Activated naive CD4-positive, alpha-beta T cell treated with anti-CD3 and anti-CD28 coated beads, Interleukin-2, amount 10 ng/mL, durations not matched to agents 7 days and 5 days (primary cell): Measurements from ENCODE around the gene WDR86.

ENCODE experiments used
- CTCF ChIA-PET: fragments of 350-600 bp; sonication (Branson Sonifier 250); formaldehyde crosslinking; loops from one replicate; lab custom pipeline; 2021; ENCODE audit warnings: antibody characterized with exemption; lab: Charles Lee
- DNase-seq: peaks from one replicate; pipeline ENCODE4 v3.0.0-alpha.2; 2020
- H3K27ac Mint-ChIP-seq: one replicate; pipeline ENCODE4 v1.8.0; 2021; ENCODE audit warnings: mild to moderate bottlenecking, moderate library complexity, mixed read lengths
- H3K27me3 Mint-ChIP-seq: one replicate; pipeline ENCODE4 v1.8.0; 2021; ENCODE audit warnings: mild to moderate bottlenecking, mixed read lengths
- H3K36me3 Mint-ChIP-seq: one replicate; pipeline ENCODE4 v1.8.0; 2021; ENCODE audit warnings: mixed read lengths
- H3K4me1 Mint-ChIP-seq: one replicate; pipeline ENCODE4 v1.8.0; 2021; ENCODE audit warnings: mixed read lengths
- H3K4me3 Mint-ChIP-seq: one replicate; pipeline ENCODE4 v1.8.0; 2021; ENCODE audit warnings: mild to moderate bottlenecking, moderate library complexity, mixed read lengths
- H3K9me3 Mint-ChIP-seq: one replicate; pipeline ENCODE4 v1.8.0; 2021; ENCODE audit warnings: mixed read lengths

WDR86 gene

DNA sequence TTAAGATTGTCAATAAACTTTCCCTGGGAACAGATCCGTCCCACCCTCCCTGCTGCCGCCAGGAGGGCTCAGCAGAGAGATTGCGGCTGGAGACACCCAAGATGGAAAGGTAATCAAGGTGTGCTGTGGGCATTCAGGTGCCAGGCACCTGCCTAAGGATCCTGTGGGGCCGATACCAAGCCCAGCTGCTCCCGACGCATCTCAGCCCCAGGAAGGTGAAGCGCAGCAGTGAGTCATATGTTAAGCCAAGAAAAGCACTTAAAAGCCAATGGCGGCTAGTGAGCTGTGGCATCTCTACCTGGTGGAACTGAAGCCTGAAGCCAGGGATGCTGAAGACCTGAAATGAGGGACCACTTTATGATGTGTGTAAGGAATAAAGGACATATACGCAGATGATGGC, 6.1 kb downstream of the WDR86 start:
- DNase-seq: no peak
- no peak overlapping the region for H3K4me3 Mint-ChIP-seq
- CTCF ChIA-PET: no interaction called here
- H3K36me3 Mint-ChIP-seq: no peaks in the 10 kb centered on the region
- H3K27ac Mint-ChIP-seq: peak overlapping the region; percentile 34
- no peaks in the 10 kb centered on the region for H3K9me3 Mint-ChIP-seq
- H3K27me3 Mint-ChIP-seq: peaks cover 59% of the 10 kb centered on the region
- peaks cover 10% of the 10 kb centered on the region for H3K4me1 Mint-ChIP-seq

DNA sequence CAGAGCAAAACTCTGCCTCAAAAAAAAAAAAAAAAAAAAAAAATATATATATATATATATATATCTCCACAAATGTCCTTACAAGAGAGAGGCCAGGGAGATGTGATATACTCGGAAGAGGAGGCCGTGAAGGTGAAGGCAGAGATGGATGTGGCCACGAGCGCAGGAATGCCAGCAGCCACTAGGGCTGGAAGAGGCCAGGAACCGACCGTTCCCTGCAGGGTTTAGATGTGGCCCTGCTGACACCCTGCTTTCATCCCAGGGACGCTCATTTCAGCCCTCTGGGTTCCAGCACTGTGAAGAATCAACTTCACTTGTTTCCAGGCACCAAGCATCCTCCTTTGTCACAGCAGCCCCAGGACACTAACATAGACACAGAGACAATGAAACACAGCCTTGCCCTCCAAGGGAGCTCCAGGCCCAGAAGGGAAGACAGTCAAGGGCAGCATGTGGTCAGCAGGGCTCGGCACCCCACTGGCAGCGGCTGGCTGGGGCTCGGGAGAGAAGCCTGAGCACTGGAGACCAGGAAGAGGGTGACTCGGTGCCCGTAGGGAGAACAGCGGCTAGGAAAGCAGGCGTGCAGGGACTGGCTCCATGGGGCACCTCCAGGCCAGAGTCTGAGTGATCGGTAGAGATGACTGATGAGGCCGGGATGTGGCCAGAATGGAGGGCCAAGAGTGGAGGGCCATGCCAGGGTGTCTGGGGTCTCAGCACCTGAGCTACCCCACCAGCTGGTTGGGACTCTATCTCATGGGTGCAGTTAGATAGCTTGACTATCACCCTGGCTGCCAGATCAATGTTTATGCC, 7.6 kb downstream of the WDR86 start:
- H3K4me1 Mint-ChIP-seq: peaks cover 6% of the 10 kb centered on the region
- no peak for DNase-seq
- H3K4me3 Mint-ChIP-seq: no peak overlapping the region
- peaks cover 10% of the 10 kb centered on the region for H3K9me3 Mint-ChIP-seq
- CTCF ChIA-PET: no interaction called here
- peaks cover 44% of the 10 kb centered on the region for H3K27me3 Mint-ChIP-seq
- no peaks in the 10 kb centered on the region for H3K36me3 Mint-ChIP-seq
- no peak overlapping the region for H3K27ac Mint-ChIP-seq

DNA sequence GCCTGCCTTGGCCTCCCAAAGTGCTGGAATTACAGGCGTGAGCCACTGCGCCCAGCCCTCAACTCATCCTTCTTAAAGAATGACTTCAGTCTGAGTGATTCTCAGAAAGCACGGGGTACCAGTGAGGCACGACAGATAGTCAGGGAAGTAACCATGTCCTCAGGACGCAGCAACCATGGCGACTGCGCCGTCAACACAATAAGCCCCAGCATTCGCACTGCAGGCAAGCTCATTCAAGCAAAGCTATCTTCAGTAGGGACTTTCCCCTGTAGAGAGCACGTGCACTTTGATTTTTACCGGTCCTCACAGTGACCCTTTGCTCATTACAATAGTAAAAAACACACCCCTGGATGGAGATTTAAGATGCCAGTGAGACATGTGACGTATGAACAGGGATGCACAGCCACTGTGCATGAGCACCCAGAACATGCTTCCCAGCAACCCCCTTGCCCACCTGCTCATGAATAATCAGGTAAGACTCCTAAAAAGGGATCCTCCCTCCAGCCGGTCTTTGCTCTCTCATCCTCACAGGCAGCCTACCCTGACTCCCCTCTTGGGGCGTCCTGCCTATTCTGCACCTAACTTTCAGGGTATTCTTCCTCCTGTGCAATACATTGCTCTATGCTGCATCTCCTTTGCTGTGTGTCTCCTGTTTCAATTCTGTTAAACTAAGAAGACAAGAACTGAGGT, 9.1 kb downstream of the WDR86 start:
- CTCF ChIA-PET: no interaction called here
- peaks cover 32% of the 10 kb centered on the region for H3K27me3 Mint-ChIP-seq
- H3K4me3 Mint-ChIP-seq: no peak overlapping the region
- H3K9me3 Mint-ChIP-seq: peaks cover 11% of the 10 kb centered on the region
- DNase-seq: no peak
- no peak overlapping the region for H3K27ac Mint-ChIP-seq
- no peaks in the 10 kb centered on the region for H3K36me3 Mint-ChIP-seq
- peaks cover 6% of the 10 kb centered on the region for H3K4me1 Mint-ChIP-seq

DNA sequence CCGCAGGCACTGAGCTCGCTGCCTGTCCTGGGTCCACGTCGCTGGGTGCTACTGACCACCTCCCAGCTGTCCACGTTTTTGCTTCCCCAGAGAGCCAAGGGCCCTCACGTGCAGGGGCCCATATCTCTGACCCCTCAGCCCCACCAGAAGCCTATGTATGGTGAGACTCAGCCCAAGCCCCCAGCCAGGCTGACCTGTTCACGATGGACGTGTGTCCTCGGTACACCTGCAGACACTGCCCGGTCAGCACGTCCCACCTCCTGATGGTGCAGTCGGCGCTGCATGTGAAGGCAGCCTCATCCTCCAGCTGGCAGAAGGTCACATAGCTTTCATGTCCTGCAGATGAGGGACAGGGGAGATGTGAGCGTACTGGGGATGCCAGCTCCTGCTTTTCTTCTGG, 9.9 kb downstream of the WDR86 start:
- no peaks in the 10 kb centered on the region for H3K36me3 Mint-ChIP-seq
- H3K27me3 Mint-ChIP-seq: peaks cover 23% of the 10 kb centered on the region
- no peak overlapping the region for H3K27ac Mint-ChIP-seq
- H3K4me3 Mint-ChIP-seq: no peak overlapping the region
- H3K9me3 Mint-ChIP-seq: peaks cover 11% of the 10 kb centered on the region
- H3K4me1 Mint-ChIP-seq: peaks cover 6% of the 10 kb centered on the region
- CTCF ChIA-PET: interaction anchor here (1.1 kb wide), 1 partner anchor 31 kb away, joined by 3 read pairs; no protein-coding TSS in a partner anchor
- DNase-seq: no peak

DNA sequence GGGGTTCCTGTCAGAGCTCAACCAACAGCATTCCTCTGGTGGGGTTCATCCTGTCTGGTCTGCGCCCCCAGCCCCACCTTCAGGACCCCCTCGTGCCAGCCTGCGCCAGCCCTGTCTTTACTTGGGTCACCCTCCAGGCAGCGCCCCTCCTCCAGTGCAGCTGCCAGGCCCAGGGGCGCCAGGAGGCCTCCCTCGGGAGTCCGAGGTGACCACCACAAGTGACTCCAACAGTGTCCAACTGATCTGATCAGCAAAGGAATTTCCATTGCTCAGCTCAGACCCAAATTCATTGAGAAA, 10.6 kb downstream of the WDR86 start:
- H3K4me1 Mint-ChIP-seq: peaks cover 6% of the 10 kb centered on the region
- H3K27me3 Mint-ChIP-seq: peaks cover 20% of the 10 kb centered on the region
- peaks cover 11% of the 10 kb centered on the region for H3K9me3 Mint-ChIP-seq
- CTCF ChIA-PET: interaction anchor here (1.1 kb wide), 1 partner anchor 31 kb away, joined by 3 read pairs; no protein-coding TSS in a partner anchor
- no peaks in the 10 kb centered on the region for H3K36me3 Mint-ChIP-seq
- no peak overlapping the region for H3K4me3 Mint-ChIP-seq
- H3K27ac Mint-ChIP-seq: no peak overlapping the region
- no peak for DNase-seq

DNA sequence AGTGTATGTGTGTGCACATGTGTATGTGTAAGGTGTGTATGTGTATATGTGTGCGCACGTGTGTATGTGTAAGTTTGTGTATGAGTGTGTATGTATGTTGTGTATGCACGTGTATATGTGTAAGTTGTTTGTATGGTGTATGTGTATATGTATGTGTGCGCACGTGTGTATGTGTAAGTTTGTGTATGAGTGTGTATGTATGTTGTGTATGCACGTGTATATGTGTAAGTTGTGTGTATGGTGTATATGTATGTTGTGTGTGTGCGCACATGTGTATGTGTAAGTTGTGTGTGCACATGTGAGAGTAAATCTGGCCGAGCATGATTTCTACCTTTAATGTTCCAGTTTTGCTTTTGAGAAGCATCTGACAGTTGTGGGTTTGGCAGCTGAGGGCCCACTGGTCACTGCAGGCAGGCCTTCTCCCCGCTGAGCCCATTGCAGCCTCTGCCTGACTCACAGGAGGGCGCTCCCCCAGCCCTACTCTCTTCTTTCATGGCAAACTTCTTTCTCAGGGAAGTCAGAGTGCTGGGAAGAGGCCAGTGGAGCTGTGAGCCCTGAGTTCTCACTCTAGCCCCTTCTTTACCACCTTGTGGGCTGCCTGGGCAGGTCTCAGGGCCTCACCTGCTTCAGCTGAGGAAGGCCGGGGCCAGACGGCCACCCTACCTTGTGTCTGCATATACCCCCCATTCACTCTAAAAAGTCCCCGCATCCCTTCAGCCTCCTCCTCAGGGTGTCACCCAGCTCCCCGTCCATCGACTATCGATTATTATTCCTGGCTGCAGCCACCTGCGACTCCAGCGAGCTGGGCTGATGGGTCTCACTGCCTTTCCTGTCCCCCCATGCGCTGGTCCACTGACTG, 11.2 kb downstream of the WDR86 start:
- Mint-ChIP-seq H3K4me1 (peaks cover 3% of the 10 kb centered on the region), H3K36me3 (no peaks in the 10 kb centered on the region), H3K27me3 (peaks cover 16% of the 10 kb centered on the region), H3K4me3 (no peak overlapping the region), H3K27ac (no peak overlapping the region), H3K9me3 (peaks cover 11% of the 10 kb centered on the region)
- DNase-seq: no peak
- CTCF ChIA-PET: interaction anchor here (1.1 kb wide), 1 partner anchor 30 kb away, joined by 3 read pairs; no protein-coding TSS in a partner anchor

DNA sequence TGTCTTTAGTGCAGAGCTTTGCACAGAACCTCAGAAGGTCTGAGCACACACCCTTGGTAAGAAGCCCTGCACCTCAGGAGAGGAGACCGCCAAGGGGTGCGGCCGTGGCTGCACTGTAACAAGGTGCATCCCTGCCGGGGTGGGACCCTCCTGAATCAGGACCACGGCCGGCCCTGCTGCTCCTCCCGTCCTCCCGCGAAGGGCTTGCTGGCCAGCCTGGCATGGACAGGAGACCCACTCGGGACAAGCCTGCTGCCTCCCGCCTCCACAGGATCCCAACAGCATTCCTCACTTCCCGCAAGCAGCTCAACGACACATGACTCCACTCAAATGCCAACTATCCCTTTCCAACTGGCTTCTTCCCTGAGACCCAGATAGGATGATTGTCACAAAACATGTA, 12.8 kb downstream of the WDR86 start:
- Mint-ChIP-seq H3K27ac (no peak overlapping the region), H3K27me3 (peaks cover 15% of the 10 kb centered on the region), H3K4me1 (no peaks in the 10 kb centered on the region), H3K9me3 (peaks cover 11% of the 10 kb centered on the region), H3K36me3 (no peaks in the 10 kb centered on the region), H3K4me3 (no peak overlapping the region)
- CTCF ChIA-PET: interaction anchor here (2.0 kb wide), 1 partner anchor 52 kb away, joined by 12 read pairs; no protein-coding TSS in a partner anchor
- DNase-seq: no peak

DNA sequence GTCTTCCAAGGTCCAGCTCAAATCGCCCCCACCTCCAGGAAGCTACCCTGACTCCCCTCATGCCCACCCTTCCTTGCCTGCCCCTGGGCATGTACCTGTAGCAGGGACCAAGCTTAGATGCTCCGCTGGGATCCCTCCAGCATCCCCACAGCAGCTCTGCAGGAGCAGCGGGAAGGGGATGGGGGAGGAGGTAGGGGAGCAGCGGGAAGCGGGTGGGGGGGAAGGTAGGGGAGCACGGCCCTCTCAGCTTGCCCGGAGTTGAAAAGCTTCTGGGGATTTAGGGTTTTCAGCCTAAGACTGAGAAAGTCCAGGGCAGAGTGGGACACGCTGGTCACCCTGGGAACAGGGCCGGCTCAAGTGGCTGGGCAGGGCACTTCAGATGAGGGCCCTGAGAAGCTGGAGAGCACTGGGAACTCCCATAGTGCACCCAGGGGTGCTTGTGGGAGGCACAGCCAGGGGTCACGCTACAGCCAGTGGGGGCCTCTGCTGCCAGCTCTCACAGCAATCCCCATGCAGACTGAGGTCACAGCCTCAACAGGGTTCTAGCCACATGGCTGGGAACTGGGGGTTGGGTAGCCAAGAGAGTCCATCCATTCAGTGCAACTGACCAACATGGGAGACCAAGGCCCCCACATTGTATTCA, 13.4 kb downstream of the WDR86 start:
- H3K4me1 Mint-ChIP-seq: no peaks in the 10 kb centered on the region
- no peaks in the 10 kb centered on the region for H3K36me3 Mint-ChIP-seq
- CTCF ChIA-PET: interaction anchor here (2.0 kb wide), 1 partner anchor 52 kb away, joined by 12 read pairs; no protein-coding TSS in a partner anchor
- no peak overlapping the region for H3K27ac Mint-ChIP-seq
- no peak overlapping the region for H3K4me3 Mint-ChIP-seq
- peaks cover 15% of the 10 kb centered on the region for H3K27me3 Mint-ChIP-seq
- H3K9me3 Mint-ChIP-seq: peaks cover 11% of the 10 kb centered on the region
- DNase-seq: no peak

DNA sequence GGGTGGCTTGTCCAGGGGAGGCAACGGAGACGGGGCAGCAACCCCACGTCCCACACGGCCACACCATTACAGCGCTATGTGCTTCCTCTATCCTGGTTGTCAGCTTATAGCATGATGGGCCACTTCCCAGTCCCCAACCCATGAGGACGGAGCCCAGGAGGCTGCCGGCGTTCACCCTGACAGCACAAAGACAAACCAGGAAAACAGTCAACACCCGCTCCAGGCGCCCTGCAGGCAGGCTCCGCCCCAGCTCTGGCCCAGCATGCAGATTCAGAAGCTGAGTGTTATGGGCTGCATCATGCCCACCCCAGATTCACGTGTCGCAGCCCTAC, 14.8 kb downstream of the WDR86 start:
- no peak overlapping the region for H3K27ac Mint-ChIP-seq
- DNase-seq: no peak
- CTCF ChIA-PET: no interaction called here
- no peaks in the 10 kb centered on the region for H3K36me3 Mint-ChIP-seq
- peaks cover 11% of the 10 kb centered on the region for H3K9me3 Mint-ChIP-seq
- H3K4me3 Mint-ChIP-seq: no peak overlapping the region
- H3K4me1 Mint-ChIP-seq: no peaks in the 10 kb centered on the region
- H3K27me3 Mint-ChIP-seq: peaks cover 13% of the 10 kb centered on the region

DNA sequence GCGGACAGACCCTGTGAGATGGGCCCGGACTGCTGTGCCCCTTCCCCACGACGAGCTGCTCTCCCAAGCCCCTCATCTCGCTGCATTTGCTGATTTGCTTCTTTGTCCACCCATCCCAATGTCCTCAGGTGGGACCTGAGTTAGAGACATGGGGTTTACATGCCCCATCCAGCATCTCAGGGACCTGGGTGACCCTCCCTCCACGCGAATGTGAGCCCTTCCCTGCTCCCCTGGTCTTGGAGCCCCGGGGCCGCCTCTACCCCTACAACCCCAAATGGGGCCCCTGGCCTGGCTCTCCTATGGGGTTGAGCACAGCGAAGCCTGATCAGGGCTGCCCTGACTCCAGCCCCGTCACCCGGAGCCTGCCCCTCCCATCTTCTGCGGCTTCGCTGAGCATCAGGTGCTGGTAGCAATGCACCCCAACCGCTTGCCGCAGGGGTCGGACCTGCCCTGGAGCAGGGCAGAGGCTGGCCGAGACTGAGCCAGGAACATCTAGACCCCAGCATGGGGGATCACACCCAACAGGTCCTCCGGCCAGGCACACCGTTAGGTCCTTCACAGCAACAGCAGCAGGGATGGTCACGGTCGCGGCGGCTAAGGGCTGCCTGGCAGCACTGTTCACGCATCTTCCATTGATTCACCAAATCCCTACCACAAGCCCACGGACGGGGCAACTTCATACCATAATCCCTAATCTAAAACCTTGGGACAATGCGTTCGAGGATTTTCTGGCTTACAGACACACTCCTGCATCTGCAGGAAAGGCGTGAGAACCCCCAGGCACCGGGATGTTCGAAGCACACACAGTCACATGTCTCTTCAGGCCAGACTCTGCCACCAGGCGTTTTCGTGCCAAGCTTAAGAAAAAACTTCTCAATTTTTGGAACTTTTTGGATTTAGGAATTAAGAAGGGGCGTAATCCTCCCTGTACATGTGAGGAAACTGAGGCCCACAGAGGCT, 15.5 kb downstream of the WDR86 start:
- DNase-seq: no peak
- peaks cover 11% of the 10 kb centered on the region for H3K9me3 Mint-ChIP-seq
- H3K27me3 Mint-ChIP-seq: peaks cover 19% of the 10 kb centered on the region
- H3K4me1 Mint-ChIP-seq: no peaks in the 10 kb centered on the region
- CTCF ChIA-PET: interaction anchor here (0.6 kb wide), 1 partner anchor 976 kb away, joined by 3 read pairs; no protein-coding TSS in a partner anchor
- no peak overlapping the region for H3K27ac Mint-ChIP-seq
- no peak overlapping the region for H3K4me3 Mint-ChIP-seq
- H3K36me3 Mint-ChIP-seq: no peaks in the 10 kb centered on the region

DNA sequence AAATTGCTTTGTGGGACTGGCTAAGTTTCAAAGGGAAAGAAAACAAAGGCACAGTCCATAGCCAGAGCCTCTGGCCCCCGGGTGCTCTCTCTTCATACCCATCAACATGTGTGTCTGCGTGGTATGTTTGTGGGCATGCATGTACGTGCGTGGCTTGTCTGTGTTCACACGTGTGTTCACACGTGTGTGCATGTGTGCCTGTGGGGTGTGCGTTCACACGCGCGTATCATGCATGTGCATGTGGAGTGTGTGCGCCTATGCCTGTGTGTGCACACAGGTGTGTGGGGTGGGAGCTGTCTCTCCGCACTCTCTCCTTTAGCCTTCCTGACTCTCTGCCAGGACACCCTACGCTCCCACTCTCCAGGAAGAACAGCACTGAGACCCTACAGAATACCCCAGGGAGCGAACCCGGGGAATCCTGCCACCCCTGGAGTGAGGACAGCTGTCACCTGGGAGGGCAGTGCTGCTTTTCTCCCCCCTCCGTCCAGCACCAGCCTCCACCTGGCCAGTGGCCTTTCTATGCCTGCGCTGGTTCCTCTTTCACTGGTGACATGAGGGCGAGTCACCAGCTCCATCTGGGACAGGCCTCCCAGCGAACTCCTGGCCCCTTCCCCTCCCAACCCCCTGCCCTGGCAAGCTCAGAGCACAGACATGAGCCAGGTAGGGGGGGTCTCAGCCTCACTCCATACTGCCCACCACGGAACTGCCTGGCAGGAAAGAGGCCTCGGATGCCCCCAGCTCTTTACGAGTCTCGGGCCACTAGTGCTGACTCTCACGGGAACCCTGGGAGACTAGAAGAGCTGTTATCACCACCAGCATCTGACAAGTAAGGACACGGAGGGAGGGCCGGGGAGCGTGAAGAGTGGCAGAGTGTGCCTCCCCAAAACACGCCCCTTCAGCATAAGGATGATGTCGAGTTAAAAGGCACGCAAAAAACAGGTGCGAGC, 16.5 kb downstream of the WDR86 start:
- peaks cover 9% of the 10 kb centered on the region for H3K9me3 Mint-ChIP-seq
- no peaks in the 10 kb centered on the region for H3K36me3 Mint-ChIP-seq
- H3K4me3 Mint-ChIP-seq: no peak overlapping the region
- CTCF ChIA-PET: interaction anchor here (1.5 kb wide), 1 partner anchor 55 kb away, joined by 3 read pairs; no protein-coding TSS in a partner anchor
- no peaks in the 10 kb centered on the region for H3K4me1 Mint-ChIP-seq
- peaks cover 30% of the 10 kb centered on the region for H3K27me3 Mint-ChIP-seq
- no peak overlapping the region for H3K27ac Mint-ChIP-seq
- no peak for DNase-seq

DNA sequence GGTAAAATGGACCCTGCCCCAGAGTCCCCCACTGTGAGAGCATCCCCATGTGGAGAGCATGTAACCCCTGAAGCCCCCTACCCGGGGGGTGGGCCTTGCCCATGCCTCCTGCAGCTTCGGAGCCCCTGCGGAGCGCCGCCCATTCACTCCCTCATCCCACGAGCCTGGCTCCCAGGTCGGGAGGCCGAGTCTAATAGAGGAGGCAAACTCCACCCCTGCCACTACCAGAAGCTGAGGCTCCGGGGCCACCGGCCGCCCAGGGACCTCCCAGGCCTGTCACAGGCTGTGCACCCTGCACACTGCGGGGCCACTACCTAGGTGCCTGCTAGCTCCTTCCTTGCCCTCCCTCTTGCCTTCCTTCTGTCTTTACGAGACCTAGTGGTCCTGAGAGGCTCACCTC, 17.4 kb downstream of the WDR86 start:
- Mint-ChIP-seq H3K4me1 (no peaks in the 10 kb centered on the region), H3K27ac (no peak overlapping the region), H3K36me3 (no peaks in the 10 kb centered on the region), H3K27me3 (peaks cover 33% of the 10 kb centered on the region), H3K9me3 (peaks cover 2% of the 10 kb centered on the region), H3K4me3 (no peak overlapping the region)
- CTCF ChIA-PET: interaction anchor here (1.5 kb wide), 1 partner anchor 55 kb away, joined by 3 read pairs; no protein-coding TSS in a partner anchor
- DNase-seq: no peak
